ENCODE measurements around the gene B4GAT1.
"Not testable (repeated sequence)": the region's sequence is repeated elsewhere in the genome, so short reads cannot be mapped to it uniquely, and the experiment has no call there.

Gene B4GAT1

GRCh38 chr11:66347425-66348276 lies at the start of gene B4GAT1:
Gene B4GAT1, minus strand, starts transcription at chr11:66347629. Its CDS starts 84 bp downstream, at chr11:66347545.
- DNase-seq: peak; percentile 79

- DNase-seq: no peak
These were observed 46.5 kb upstream of the B4GAT1 start for GRCh38 chr11:66393954-66394353.

GRCh38 chr11:66391322-66391721 lies 43.9 kb upstream of the B4GAT1 start:
- DNase-seq: no peak

GRCh38 chr11:66388780-66389386 lies 41.5 kb upstream of the B4GAT1 start:
- peak; percentile 64 for DNase-seq

GRCh38 chr11:66386171-66387069 lies 39.0 kb upstream of the B4GAT1 start:
- DNase-seq: peak; percentile 81

GRCh38 chr11:66384316-66384715 lies 36.9 kb upstream of the B4GAT1 start:
- DNase-seq: not testable (repeated sequence)

GRCh38 chr11:66380264-66380663 lies 32.8 kb upstream of the B4GAT1 start:
- DNase-seq: not testable (repeated sequence)

- not testable (repeated sequence) for DNase-seq
These were observed 26.4 kb upstream of the B4GAT1 start for GRCh38 chr11:66373690-66374287.

- no peak for DNase-seq
These were observed 25.8 kb upstream of the B4GAT1 start for GRCh38 chr11:66373265-66373664.

GRCh38 chr11:66371627-66372415 lies 24.4 kb upstream of the B4GAT1 start, which contains the start of gene SLC29A2:
Gene SLC29A2, minus strand, starts transcription at chr11:66371760. Its CDS starts 169 bp downstream, at chr11:66371591.
- DNase-seq: peak; percentile 81

GRCh38 chr11:66369073-66369894 lies 21.9 kb upstream of the B4GAT1 start:
- no peak for DNase-seq

- no peak for DNase-seq
These were observed 21.1 kb upstream of the B4GAT1 start for GRCh38 chr11:66368484-66368883.

GRCh38 chr11:66367561-66368312 lies 20.3 kb upstream of the B4GAT1 start:
- DNase-seq: no peak

GRCh38 chr11:66366844-66367477 lies 19.5 kb upstream of the B4GAT1 start:
- no peak for DNase-seq

GRCh38 chr11:66365711-66366619 lies 18.5 kb upstream of the B4GAT1 start:
- no peak for DNase-seq

GRCh38 chr11:66365166-66365565 lies 17.7 kb upstream of the B4GAT1 start:
- DNase-seq: no peak

- DNase-seq: peak; percentile 77
These were observed 16.5 kb upstream of the B4GAT1 start for GRCh38 chr11:66363805-66364535.

GRCh38 chr11:66363187-66363601 lies 15.8 kb upstream of the B4GAT1 start:
- DNase-seq: no peak
